NCI-H187 (cell line): Measurements from ENCODE around the gene AHR.
"Not testable (repeated sequence)": the region's sequence is repeated elsewhere in the genome, so short reads cannot be mapped to it uniquely, and the experiment has no call there.

Source experiments
- DNase-seq, 2 experiments: peaks; one replicate each; lab custom pipeline; 2025; lab: John Stamatoyannopoulos, UW

AHR gene

GRCh38 chr7:17376595-17376994 is 78.1 kb downstream of the AHR start:
- no peak for DNase-seq

DNA sequence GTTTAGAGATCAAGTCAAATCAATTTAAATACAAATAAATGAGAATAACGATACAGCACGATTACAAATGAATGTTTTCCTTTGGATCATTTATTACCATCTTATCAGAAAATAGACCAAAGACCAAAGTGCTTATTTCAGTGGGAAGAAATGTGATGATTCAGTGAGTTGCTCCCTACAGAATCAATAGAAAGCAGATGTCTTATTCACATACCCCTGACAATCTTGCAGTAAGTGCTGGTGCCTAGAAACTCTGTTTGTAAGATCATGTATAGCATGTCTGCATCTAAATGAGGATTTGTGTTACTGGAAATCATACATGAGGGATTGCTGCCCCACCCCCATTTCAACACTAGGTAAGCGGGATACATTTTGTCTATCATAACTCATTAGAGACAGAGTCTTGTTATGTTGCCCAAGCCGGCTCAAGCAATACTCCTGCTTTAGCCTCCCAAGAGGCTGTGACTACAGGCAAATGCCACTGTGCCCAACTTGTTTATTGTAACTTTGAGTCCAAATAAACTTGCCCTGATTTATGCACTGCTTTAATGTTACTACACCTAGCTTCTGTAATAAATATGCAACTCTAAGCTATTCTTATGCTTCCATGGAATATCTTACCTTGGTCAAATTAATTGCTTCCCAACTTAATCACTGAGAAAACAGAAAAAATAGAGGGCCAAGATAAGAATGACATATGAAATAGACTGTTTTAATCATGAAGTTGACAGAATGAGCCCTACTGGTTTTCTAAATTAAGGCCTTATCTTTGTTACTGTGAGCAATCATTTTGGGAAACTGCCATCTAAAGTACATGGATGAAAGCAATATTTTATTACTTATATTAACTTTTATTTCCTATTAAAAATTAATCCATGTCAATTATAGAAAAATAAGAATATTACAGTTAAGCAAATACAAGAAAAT is 82.5 kb downstream of the AHR start:
- no peak for DNase-seq

GRCh38 chr7:17382408-17383354 is 84.2 kb downstream of the AHR start:
- not testable (repeated sequence) for DNase-seq

DNA sequence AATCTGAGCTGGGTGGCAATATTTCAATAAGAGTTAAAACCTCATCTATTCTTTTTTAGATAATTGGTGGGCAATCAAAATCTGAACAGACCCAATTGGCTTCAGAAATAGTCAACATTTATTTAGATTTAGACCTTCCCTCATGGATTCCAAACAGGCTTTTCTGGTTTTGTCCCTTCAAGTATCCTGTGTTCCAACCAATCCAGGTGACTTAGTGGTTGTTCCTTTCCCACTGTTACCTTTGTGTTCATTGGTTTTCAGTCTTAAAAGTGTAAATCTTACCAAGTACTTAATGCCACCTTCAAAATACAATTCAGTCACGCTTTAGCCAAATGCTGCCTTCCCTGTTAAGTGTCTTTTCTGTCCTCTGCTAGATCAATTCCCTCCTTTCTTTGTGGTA is 85.9 kb downstream of the AHR start:
- no peak for DNase-seq

GRCh38 chr7:17385612-17386011 is 87.2 kb downstream of the AHR start:
- no peak for DNase-seq

DNA sequence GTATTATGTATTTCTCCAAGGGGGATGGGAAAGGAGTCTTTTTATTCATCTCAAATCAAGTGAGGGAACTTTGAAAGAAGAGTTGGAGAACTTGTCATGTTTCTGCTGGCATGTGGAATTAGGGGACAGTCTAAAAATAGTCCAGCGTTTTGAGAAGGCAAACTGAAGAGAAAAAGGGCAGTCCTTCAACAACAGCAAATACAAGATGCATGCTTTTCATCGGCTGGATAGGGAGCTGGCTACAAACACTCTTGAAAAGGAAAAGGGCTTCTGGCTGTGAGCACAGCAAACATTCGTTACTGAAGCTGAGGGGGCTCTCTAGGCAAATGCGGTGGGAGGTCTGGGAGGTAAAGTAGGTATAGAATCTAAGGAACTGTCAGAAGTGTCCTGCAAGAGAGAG is 91.9 kb downstream of the AHR start:
- no peak for DNase-seq

- no peak for DNase-seq
Observed at GRCh38 chr7:17391366-17391765, 92.9 kb downstream of the AHR start.

DNA sequence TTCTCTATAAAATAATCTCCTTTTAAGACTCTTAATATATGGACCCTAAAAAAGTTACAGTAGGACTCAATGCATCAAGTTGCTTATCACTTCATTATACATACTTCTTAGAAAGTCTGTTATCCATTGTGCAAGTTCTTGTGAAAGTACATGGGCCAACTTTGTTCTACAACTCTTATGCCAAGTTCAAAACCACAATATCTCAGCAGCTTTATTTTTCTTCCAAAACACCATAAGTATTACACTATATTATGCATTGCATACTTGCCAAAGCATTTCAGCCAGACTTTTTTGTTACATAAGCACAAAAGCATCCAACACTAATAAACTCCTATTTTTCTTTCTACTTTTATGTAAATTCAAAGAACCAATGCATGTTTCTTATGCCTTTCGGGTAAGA is 94.4 kb downstream of the AHR start:
- no peak for DNase-seq

DNA sequence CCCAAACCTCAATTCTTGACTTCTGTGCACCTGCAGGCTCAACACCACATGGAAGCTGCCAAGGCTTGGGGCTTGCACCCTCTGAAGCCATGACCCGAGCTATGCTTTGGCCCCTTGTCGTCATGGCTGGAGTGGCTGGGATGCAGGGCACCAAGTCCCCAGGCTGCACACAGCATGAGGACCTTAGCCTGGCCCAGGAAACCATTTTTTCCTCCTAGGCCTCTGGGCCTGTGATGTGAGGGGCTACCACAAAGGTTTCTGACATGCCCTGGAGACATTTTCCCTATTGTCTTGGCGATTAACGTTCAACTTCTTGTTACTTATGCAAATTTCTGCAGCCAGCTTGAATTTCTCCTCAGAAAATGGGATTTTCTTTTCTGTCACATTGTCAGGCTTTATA is 96.1 kb downstream of the AHR start:
- DNase-seq, result not testable (repeated sequence)
